Activated CD8-positive, alpha-beta T cell treated with anti-CD3 and anti-CD28 coated beads for 36 hours (primary cell): ENCODE data around the gene TTC28. TPM values are rescaled to one million over a fixed set of nuclear protein-coding genes. Genes with fewer than 3 reads are reported as not detected.

Source experiments
- ATAC-seq: fragments of 200-7000 bp; cut with Tn5 transposase; one replicate; pipeline ENCODE4 v1.10.0; 2021; ENCODE audit warnings: mild to moderate bottlenecking, moderate library complexity
- CTCF ChIA-PET: fragments of 350-600 bp; sonication (Branson Sonifier 250); formaldehyde crosslinking; loops from one replicate; lab custom pipeline; 2021; ENCODE audit warnings: antibody characterized with exemption; lab: Charles Lee
- POLR2A ChIA-PET: fragments of 350-600 bp; sonication (Branson Sonifier 250); formaldehyde crosslinking; loops from one replicate; lab custom pipeline; 2021; ENCODE audit warnings: antibody characterized with exemption; lab: Charles Lee
- DNase-seq: peaks from one replicate; pipeline ENCODE4 v3.0.0-alpha.2; 2020
- H3K27ac Mint-ChIP-seq: one replicate; pipeline ENCODE4 v1.8.0; 2021; ENCODE audit warnings: mild to moderate bottlenecking, mixed read lengths
- H3K27me3 Mint-ChIP-seq: one replicate; pipeline ENCODE4 v1.8.0; 2021; ENCODE audit warnings: mixed read lengths
- H3K36me3 Mint-ChIP-seq: one replicate; pipeline ENCODE4 v1.8.0; 2021; ENCODE audit warnings: low read depth, mixed read lengths
- H3K4me1 Mint-ChIP-seq: one replicate; pipeline ENCODE4 v1.8.0; 2021; ENCODE audit warnings: low read depth, mixed read lengths
- H3K4me3 Mint-ChIP-seq: one replicate; pipeline ENCODE4 v1.8.0; 2021; ENCODE audit warnings: mild to moderate bottlenecking, moderate library complexity, mixed read lengths
- H3K9me3 Mint-ChIP-seq: one replicate; pipeline ENCODE4 v1.8.0; 2021; ENCODE audit warnings: mixed read lengths
- CTCF ChIP-seq: fragments of 200-600 bp; IDR thresholded peaks from one replicate; pipeline ENCODE4 v1.8.0; 2022; ENCODE audit warnings: antibody characterized with exemption, mild to moderate bottlenecking
- intact Hi-C: fragments of 100-400 bp; cut with micrococcal nuclease; formaldehyde crosslinking; loops from one replicate; pipeline ENCODE4 v1.10.0; 2022
- total RNA-seq, 2 experiments: library from RNA; stranded (reverse); gene quantifications; one replicate each; pipeline ENCODE4 v1.2.3, GENCODE V29; 2021

The TTC28 gene
- total RNA-seq, 2 experiments from 2014 or later: 0.58 to 1.9 TPM

GRCh38 chr22:28223826-28224225 is 455.8 kb downstream of the TTC28 start:
- ATAC-seq (no peak), DNase-seq (no peak)
- TF ChIP-seq CTCF: no peak
- Mint-ChIP-seq H3K36me3 (no peaks in the 10 kb centered on the region), H3K27me3 (no peaks in the 10 kb centered on the region), H3K4me3 (no peak overlapping the region), H3K9me3 (no peaks in the 10 kb centered on the region), H3K27ac (no peak overlapping the region), H3K4me1 (no peaks in the 10 kb centered on the region)
- ChIA-PET CTCF (no interaction called here), POLR2A (no interaction called here)
- intact Hi-C loops: no loop called here

- ATAC-seq (no peak), DNase-seq (no peak)
- intact Hi-C loops: no loop called here
- ChIA-PET CTCF (no interaction called here), POLR2A (no interaction called here)
- Mint-ChIP-seq H3K9me3 (no peaks in the 10 kb centered on the region), H3K27ac (no peak overlapping the region), H3K4me1 (no peaks in the 10 kb centered on the region), H3K27me3 (no peaks in the 10 kb centered on the region), H3K36me3 (no peaks in the 10 kb centered on the region), H3K4me3 (no peak overlapping the region)
- TF ChIP-seq CTCF: no peak
These were observed 456.5 kb downstream of the TTC28 start for GRCh38 chr22:28222976-28223745.

DNA sequence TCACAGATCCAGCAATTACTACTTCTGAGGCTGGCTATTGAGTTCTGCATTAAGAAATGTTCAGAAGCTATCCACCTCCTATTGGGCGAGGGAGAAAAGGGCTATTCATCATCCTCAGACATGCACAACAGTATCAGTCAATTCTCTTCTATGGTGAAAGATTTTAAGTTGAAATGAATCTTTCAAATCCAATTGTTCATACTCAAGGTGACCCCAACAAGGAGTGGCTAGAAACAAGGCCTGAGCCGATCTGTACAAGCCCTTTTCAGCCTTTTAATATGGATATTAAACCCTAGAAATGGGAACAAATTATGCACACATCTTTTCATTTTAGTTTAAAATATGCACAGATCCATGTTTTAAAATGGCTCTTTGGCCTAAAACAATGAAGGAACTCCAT is 457.1 kb downstream of the TTC28 start:
- no peaks in the 10 kb centered on the region for H3K9me3 Mint-ChIP-seq
- ChIA-PET CTCF (no interaction called here), POLR2A (no interaction called here)
- ATAC-seq (no peak), DNase-seq (no peak)
- H3K27me3 Mint-ChIP-seq: no peaks in the 10 kb centered on the region
- TF ChIP-seq CTCF: no peak
- peaks cover 1% of the 10 kb centered on the region for H3K4me1 Mint-ChIP-seq
- intact Hi-C loops: no loop called here
- H3K4me3 Mint-ChIP-seq: no peak overlapping the region
- no peaks in the 10 kb centered on the region for H3K36me3 Mint-ChIP-seq
- no peak overlapping the region for H3K27ac Mint-ChIP-seq

- CTCF ChIA-PET: no interaction called here
- Mint-ChIP-seq H3K36me3 (no peaks in the 10 kb centered on the region), H3K27me3 (no peaks in the 10 kb centered on the region), H3K9me3 (no peaks in the 10 kb centered on the region), H3K4me1 (peaks cover 1% of the 10 kb centered on the region), H3K4me3 (no peak overlapping the region), H3K27ac (no peak overlapping the region)
- intact Hi-C loops: no loop called here
- POLR2A ChIA-PET: no interaction called here
- TF ChIP-seq CTCF: no peak
- no peak for ATAC-seq
- DNase-seq: no peak
These were observed 457.6 kb downstream of the TTC28 start for GRCh38 chr22:28222052-28222451.

GRCh38 chr22:28220626-28221363 is 458.8 kb downstream of the TTC28 start:
- H3K27ac Mint-ChIP-seq: no peak overlapping the region
- no peak for TF ChIP-seq CTCF
- H3K4me1 Mint-ChIP-seq: peaks cover 1% of the 10 kb centered on the region
- DNase-seq (no peak), ATAC-seq (no peak)
- no peaks in the 10 kb centered on the region for H3K36me3 Mint-ChIP-seq
- H3K4me3 Mint-ChIP-seq: no peak overlapping the region
- ChIA-PET CTCF (no interaction called here), POLR2A (no interaction called here)
- H3K27me3 Mint-ChIP-seq: no peaks in the 10 kb centered on the region
- intact Hi-C loops: no loop called here
- no peaks in the 10 kb centered on the region for H3K9me3 Mint-ChIP-seq
